HepG2 (cell line): ENCODE results near the gene MS4A6E.

Source experiments
- ATF3 ChIP-seq: sonication (generic); formaldehyde crosslinking; IDR thresholded peaks from 2 replicates; pipeline ENCODE4 v1.4.0; 2020; ENCODE audit warnings: missing genetic modification reagents
- CREB3 ChIP-seq: sonication (generic); formaldehyde crosslinking; IDR thresholded peaks from 2 replicates; pipeline ENCODE4 v1.5.0; 2020; ENCODE audit warnings: missing genetic modification reagents
- CTCF ChIP-seq: sonication (generic); formaldehyde crosslinking; IDR thresholded peaks from 2 replicates; pipeline ENCODE4 v1.5.0; 2020; ENCODE audit warnings: mild to moderate bottlenecking, missing genetic modification reagents, moderate library complexity
- DPF2 ChIP-seq: sonication (generic); formaldehyde crosslinking; IDR thresholded peaks from 2 replicates; pipeline ENCODE4 v1.4.0; 2020; ENCODE audit warnings: mild to moderate bottlenecking, low read depth, missing genetic modification reagents, borderline replicate concordance
- GRHL1 ChIP-seq: sonication (generic); formaldehyde crosslinking; conservative IDR thresholded peaks from 2 replicates; pipeline ENCODE4 v1.8.0; 2022; ENCODE audit warnings: missing genetic modification reagents
- POLR2A ChIP-seq, 2 experiments: IDR thresholded peaks; 2 replicates each; pipeline ENCODE4 v1.6.1; 2011; ENCODE audit warnings: low read depth in 2 of 2, low read length in 2 of 2, mild to moderate bottlenecking in 1 of 2, moderate library complexity in 1 of 2; ENCODE audit not compliant: insufficient read depth in 1 of 2
- PTBP1 ChIP-seq: fragments of 200-400 bp; formaldehyde crosslinking; IDR thresholded peaks from 2 replicates; pipeline ENCODE4 v1.6.1; 2018; ENCODE audit warnings: low read length, low read depth; ENCODE audit not compliant: poor library complexity, severe bottlenecking
- SRSF1 ChIP-seq: fragments of 200-400 bp; formaldehyde crosslinking; optimal IDR thresholded peaks from 2 replicates; pipeline ENCODE3; 2017; ENCODE audit warnings: mild to moderate bottlenecking, low read depth, low read length, moderate library complexity
- TAF1 ChIP-seq: sonication (generic); formaldehyde crosslinking; IDR thresholded peaks from 2 replicates; pipeline ENCODE4 v1.4.0; 2020; ENCODE audit warnings: missing genetic modification reagents
- ZFP1 ChIP-seq: IDR thresholded peaks from 2 replicates; pipeline ENCODE4 v1.6.1; 2016
- ZNF12 ChIP-seq: sonication (generic); formaldehyde crosslinking; IDR thresholded peaks from 2 replicates; pipeline ENCODE4 v1.5.0; 2020; ENCODE audit warnings: missing genetic modification reagents
- ZNF710 ChIP-seq: sonication (generic); formaldehyde crosslinking; IDR thresholded peaks from 2 replicates; pipeline ENCODE4 v1.5.0; 2020; ENCODE audit warnings: mild to moderate bottlenecking, missing genetic modification reagents, borderline replicate concordance

- TF ChIP-seq ZNF710 (CRISPR knock-in tag): no peak
- no peak for TF ChIP-seq POLR2A (IDR thresholded peaks at IDR 0.05; ENCODE audit: insufficient read depth in 1 of 2, low read depth in 2 of 2, low read length in 2 of 2)
- TF ChIP-seq DPF2: no peak
- TF ChIP-seq CTCF (CRISPR knock-in tag): no peak
- no peak for TF ChIP-seq TAF1 (CRISPR knock-in tag)
- no peak for TF ChIP-seq CREB3 (CRISPR knock-in tag)
- no peak for TF ChIP-seq ATF3
- TF ChIP-seq GRHL1 (CRISPR knock-in tag): no peak
- no peak for TF ChIP-seq SRSF1
- no peak for TF ChIP-seq ZNF12 (CRISPR knock-in tag)
- TF ChIP-seq ZFP1 (CRISPR knock-in tag): no peak
- no peak for TF ChIP-seq PTBP1
These were observed 12.3 kb downstream of the MS4A6E start for GRCh38 chr11:60339356-60339755.
